ENCODE measurements around the gene GPRASP2.

GPRASP2 gene

DNA sequence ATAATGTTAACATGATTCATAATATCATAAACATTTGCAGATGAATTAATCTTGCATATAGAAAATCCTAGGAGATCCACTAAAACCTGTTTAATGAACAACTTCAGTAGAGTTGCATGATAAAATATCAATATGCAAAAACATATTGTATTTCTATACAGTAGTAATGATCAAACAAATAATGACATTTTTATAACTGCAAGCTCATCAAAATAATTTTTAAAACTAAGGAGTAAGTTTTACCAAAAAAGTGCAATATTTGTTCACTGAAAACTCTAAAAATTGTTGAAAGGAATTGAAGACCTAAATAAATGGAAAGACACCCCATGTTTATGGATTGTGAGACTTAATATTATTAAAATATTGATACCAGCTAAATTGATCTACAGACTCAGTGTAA lies 15.9 kb upstream of the GPRASP2 start:
- DNase-seq (ENCODE audit: low spot score): no peak
- TF ChIP-seq, protein P1, sequence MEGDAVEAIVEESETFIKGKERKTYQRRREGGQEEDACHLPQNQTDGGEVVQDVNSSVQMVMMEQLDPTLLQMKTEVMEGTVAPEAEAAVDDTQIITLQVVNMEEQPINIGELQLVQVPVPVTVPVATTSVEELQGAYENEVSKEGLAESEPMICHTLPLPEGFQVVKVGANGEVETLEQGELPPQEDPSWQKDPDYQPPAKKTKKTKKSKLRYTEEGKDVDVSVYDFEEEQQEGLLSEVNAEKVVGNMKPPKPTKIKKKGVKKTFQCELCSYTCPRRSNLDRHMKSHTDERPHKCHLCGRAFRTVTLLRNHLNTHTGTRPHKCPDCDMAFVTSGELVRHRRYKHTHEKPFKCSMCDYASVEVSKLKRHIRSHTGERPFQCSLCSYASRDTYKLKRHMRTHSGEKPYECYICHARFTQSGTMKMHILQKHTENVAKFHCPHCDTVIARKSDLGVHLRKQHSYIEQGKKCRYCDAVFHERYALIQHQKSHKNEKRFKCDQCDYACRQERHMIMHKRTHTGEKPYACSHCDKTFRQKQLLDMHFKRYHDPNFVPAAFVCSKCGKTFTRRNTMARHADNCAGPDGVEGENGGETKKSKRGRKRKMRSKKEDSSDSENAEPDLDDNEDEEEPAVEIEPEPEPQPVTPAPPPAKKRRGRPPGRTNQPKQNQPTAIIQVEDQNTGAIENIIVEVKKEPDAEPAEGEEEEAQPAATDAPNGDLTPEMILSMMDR (IDR thresholded peaks at IDR 0.05; ENCODE audit: extremely low read depth, insufficient read depth, missing control alignments): no peak
- in situ Hi-C loops (cut with MboI; ENCODE audit: low pct_unique_long_range_greater_than_20kb, low sequenced_read_pairs, unreplicated experiment): no loop called here

DNA sequence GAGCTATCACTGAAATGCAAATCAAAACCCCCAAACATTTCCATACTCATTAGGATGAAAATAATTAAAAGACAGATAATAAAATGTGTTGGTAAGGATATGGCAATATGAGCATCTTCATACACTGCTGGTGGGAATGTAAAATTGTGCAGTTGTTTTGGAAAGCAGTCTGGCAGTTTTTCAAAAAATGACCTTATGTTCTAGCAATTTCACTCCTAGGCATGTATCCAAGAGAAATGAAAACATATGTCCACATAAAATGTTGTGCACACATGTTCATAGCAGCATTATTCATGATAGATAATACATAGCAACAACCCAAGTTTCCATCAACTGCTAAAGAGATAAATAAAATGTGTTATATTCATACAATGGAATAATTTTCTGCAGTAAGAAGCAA lies 14.8 kb upstream of the GPRASP2 start:
- DNase-seq (ENCODE audit: low spot score): no peak
- TF ChIP-seq, protein P1 (IDR thresholded peaks at IDR 0.05; ENCODE audit: extremely low read depth, insufficient read depth, missing control alignments): no peak
- in situ Hi-C loops (cut with MboI; ENCODE audit: low pct_unique_long_range_greater_than_20kb, low sequenced_read_pairs, unreplicated experiment): no loop called here

DNA sequence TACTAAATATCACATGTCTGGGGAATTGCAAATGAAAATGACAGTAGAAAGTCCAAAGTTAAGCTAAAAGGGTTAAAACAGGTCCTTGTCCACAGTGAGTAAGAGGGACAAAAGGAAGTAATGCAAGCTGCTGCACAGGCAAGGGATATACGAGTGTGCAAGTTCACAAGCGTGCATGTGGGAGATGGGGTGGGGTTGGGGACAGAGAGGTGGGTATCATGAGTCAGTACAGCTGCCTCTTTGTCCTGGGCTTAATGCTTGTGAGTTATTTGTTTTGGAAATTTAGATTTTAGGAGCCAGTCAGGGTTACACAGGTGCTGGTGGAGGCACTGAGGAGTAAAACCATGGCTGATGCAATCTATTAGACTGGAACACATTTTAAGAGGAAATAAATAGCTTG lies 3.3 kb upstream of the GPRASP2 start:
- DNase-seq (ENCODE audit: low spot score): no peak
- TF ChIP-seq, protein P1 (IDR thresholded peaks at IDR 0.05; ENCODE audit: extremely low read depth, insufficient read depth, missing control alignments): no peak
- in situ Hi-C loops (cut with MboI; ENCODE audit: low pct_unique_long_range_greater_than_20kb, low sequenced_read_pairs, unreplicated experiment): no loop called here

DNA sequence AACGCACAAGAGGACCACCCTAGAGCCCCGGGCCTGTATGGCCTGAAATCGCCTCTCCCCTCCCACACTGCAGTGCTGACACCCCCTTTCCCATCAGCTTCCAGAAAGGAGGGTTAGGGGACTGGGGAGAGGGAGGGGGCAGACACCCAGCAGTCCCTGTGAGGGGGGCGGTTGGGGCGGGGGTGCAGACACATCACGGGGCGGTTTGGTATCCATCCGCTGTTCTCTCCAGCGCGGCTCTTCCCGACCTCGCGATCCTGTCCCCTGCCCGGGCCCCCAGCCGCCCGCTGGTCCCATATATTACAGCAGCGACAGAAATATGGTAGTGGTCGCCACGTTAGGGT lies 404 bp upstream of the GPRASP2 start:
- in situ Hi-C loops (cut with MboI; ENCODE audit: low pct_unique_long_range_greater_than_20kb, low sequenced_read_pairs, unreplicated experiment): no loop called here
- no peak for DNase-seq (ENCODE audit: low spot score)
- TF ChIP-seq, protein P1 (IDR thresholded peaks at IDR 0.05; ENCODE audit: extremely low read depth, insufficient read depth, missing control alignments): no peak

DNA sequence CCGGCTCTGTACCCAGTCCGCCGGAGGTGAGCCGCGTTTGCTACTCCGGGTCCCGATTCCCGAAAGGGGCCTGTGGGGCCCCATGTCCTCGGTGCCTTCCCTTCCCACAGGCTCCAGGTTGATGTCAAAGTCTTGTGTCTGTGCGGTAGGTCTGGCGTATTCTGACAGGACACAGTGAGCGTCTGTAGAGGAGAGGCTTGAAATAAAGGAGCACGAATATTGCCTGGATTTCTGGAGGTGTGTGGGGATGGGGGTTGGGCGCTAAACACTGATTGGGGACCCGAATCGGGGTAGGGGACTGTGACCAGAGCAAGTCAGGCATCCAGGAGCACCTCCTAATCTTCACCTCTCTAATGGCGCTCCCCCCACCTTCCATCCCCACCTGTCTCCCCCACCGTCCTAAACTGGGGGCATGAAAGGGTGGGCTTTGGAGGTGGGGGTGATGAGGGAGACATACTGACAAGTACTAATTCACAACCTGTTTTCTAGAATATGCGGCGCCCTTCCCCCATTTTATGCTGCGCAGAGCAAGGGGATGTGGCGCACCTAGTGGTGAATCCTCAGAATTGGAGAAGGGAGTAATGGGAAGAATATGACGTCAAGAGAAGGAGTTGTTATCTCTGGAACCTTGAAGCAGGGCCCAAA lies 855 bp downstream of the GPRASP2 start:
- DNase-seq (ENCODE audit: low spot score): no peak
- TF ChIP-seq, protein P1 (IDR thresholded peaks at IDR 0.05; ENCODE audit: extremely low read depth, insufficient read depth, missing control alignments): peak; percentile 35
- in situ Hi-C loops (cut with MboI; ENCODE audit: low pct_unique_long_range_greater_than_20kb, low sequenced_read_pairs, unreplicated experiment): no loop called here

DNA sequence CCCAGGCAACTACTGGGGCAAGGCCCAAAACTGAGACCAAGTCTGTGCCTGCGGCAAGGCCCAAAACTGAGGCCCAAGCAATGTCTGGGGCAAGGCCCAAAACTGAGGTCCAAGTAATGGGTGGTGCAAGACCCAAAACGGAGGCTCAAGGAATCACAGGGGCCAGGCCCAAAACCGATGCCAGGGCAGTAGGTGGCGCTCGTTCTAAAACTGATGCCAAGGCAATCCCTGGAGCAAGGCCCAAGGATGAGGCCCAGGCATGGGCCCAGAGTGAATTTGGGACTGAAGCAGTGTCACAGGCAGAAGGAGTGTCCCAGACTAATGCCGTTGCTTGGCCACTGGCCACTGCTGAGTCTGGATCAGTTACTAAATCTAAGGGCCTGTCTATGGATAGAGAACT lies 2.7 kb downstream of the GPRASP2 start:
- in situ Hi-C loops (cut with MboI; ENCODE audit: low pct_unique_long_range_greater_than_20kb, low sequenced_read_pairs, unreplicated experiment): no loop called here
- TF ChIP-seq, protein P1 (IDR thresholded peaks at IDR 0.05; ENCODE audit: extremely low read depth, insufficient read depth, missing control alignments): no peak
- no peak for DNase-seq (ENCODE audit: low spot score)

DNA sequence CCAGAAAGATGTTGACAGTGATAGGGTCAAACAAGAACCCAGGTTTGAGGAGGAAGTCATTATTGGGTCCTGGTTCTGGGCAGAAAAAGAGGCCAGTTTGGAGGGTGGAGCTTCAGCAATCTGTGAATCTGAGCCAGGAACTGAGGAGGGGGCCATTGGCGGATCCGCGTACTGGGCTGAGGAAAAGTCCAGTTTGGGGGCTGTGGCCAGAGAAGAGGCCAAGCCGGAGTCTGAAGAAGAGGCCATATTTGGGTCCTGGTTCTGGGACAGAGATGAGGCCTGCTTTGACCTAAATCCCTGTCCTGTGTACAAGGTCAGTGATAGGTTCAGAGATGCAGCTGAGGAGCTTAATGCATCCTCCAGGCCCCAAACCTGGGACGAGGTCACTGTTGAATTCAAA lies 3.7 kb downstream of the GPRASP2 start:
- TF ChIP-seq, protein P1 (IDR thresholded peaks at IDR 0.05; ENCODE audit: extremely low read depth, insufficient read depth, missing control alignments): no peak
- in situ Hi-C loops (cut with MboI; ENCODE audit: low pct_unique_long_range_greater_than_20kb, low sequenced_read_pairs, unreplicated experiment): no loop called here
- DNase-seq (ENCODE audit: low spot score): no peak
